Gastrocnemius medialis (tissue), 4 donors: Measurements from ENCODE around the gene B4GALT2.

Experiments used
- POLR2A ChIP-seq, 2 donors: fragments of 450-650 bp; IDR thresholded peaks; one replicate each; pipeline ENCODE4 v1.6.1; 2017; ENCODE audit warnings: antibody characterized with exemption in 2 of 2, mild to moderate bottlenecking in 2 of 2, moderate library complexity in 2 of 2
- TF ChIP-seq, protein P1 (sequence below), 5 experiments: fragments of 450-650 bp in 3 of 5; fragments of 200-600 bp in 2 of 5; sonication (generic) in 2 of 5; IDR thresholded peaks in 4 of 5; conservative IDR thresholded peaks in 1 of 5; 1 replicate in 4 of 5; 2 replicates in 1 of 5; pipeline ENCODE4 v1.5.1; 2016 to 2019; ENCODE audit warnings: antibody characterized with exemption in 5 of 5, mild to moderate bottlenecking in 3 of 5, moderate library complexity in 3 of 5

DNA sequence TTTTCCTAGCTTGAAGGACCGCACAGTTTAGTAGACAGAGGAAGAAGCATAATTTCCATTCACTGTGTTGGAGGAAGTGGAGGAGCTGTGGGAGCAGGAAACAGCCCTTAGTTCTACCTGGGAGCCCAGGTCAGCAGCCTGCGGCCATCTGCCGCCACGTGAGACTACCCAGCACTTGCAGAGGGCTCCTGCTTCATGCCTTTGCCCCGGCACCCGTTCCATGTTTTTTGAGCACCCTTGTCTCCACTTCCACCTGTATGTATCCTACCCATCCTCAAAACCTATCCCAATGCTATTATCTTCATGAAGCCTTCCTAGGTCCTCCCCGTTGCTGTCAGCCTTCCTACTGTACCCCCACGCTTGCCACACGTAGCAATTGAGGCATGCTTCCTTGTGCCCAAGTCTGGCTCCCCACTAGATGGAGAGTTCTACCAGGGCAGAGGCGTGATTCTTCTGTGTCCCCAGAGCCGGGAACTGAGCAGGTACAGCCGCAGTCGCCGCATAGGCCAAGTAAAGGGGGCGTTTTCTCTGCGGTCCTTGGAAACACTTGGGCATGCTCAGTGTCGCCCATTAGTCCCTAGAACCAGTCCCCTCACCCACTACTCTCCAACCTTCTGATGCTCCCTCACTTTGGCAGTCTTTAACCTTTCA lies 50.4 kb downstream of the B4GALT2 start:
- TF ChIP-seq, protein P1, sequence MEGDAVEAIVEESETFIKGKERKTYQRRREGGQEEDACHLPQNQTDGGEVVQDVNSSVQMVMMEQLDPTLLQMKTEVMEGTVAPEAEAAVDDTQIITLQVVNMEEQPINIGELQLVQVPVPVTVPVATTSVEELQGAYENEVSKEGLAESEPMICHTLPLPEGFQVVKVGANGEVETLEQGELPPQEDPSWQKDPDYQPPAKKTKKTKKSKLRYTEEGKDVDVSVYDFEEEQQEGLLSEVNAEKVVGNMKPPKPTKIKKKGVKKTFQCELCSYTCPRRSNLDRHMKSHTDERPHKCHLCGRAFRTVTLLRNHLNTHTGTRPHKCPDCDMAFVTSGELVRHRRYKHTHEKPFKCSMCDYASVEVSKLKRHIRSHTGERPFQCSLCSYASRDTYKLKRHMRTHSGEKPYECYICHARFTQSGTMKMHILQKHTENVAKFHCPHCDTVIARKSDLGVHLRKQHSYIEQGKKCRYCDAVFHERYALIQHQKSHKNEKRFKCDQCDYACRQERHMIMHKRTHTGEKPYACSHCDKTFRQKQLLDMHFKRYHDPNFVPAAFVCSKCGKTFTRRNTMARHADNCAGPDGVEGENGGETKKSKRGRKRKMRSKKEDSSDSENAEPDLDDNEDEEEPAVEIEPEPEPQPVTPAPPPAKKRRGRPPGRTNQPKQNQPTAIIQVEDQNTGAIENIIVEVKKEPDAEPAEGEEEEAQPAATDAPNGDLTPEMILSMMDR (IDR thresholded peaks at IDR 0.05 in 4 of 5, conservative IDR thresholded peaks at IDR 0.05 in 1 of 5): no peak
- TF ChIP-seq POLR2A (IDR thresholded peaks at IDR 0.05): no peak
